ENCODE data around the gene SCYL2.

The SCYL2 gene

DNA sequence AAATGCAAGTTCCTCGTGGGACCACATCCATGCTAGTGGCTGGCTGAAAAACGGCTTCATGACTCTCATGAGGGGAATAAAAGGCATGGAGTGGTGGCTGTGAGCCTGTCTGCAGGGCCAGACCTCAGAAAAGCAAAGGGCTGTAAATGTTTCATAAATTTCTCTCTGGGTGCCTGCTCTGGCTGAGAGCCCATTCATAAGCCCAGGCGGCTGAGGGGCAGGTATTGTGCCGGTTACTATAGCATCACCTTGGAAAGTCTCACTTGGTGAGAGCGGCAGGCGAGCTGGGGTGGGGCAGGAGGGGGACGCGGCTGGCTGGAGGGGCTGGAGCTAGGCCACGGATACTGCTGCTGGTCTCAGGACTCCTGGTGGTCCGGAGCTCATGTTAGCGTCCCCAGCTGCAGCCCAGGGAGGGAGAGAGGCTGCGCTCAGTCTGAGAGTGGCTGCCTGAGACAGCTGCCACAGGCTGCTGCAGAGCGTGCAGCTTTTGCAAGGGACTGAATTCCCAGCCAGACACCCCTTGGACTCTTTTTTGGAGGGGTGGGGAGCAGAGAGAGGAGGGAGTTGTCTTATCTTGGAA lies 89.8 kb downstream of the SCYL2 start, which contains the start of gene SLC17A8:
SLC17A8 (plus strand) TSS at position 431 of the 580 bp plus-strand sequence. CDS start 318 bp downstream, outside the sequence.
- no peaks in the 10 kb centered on the region for H3K79me2 ChIP-seq (ENCODE audit: control insufficient read depth, low read length)
- no peak within 1 kb of the TSS for H3K4me3 ChIP-seq (ENCODE audit: low read length)
- H3K4me1 ChIP-seq (ENCODE audit: control insufficient read depth, low read length) = no peaks in the 10 kb centered on the region
- H4K20me1 ChIP-seq (ENCODE audit: control insufficient read depth, insufficient read depth, low read depth, low read length) = no peaks in the 10 kb centered on the region
- no peak within 1 kb of the TSS for H3K4me2 ChIP-seq (ENCODE audit: low read length)
- H3F3A ChIP-seq (ENCODE audit: control insufficient read depth, insufficient read depth) = no peaks in the 10 kb centered on the region
- H3K27me3 ChIP-seq (ENCODE audit: control insufficient read depth, low read length) = peaks cover 11% of the 10 kb centered on the region; the same call in 1 of the 2 replicates
- H3K9me3 ChIP-seq (ENCODE audit: control insufficient read depth, insufficient read depth, low read length) = no peaks in the 10 kb centered on the region
- H3K27ac ChIP-seq (ENCODE audit: low read depth, low read length) = no peak within 1 kb of the TSS
- H3K9me2 ChIP-seq (replicated peaks; ENCODE audit: control insufficient read depth, low read length) = no peaks in the 10 kb centered on the region
- no peaks in the 10 kb centered on the region for H3K36me3 ChIP-seq (ENCODE audit: control insufficient read depth, low read length)
- TF ChIP-seq EZH2phosphoT487 (IDR thresholded peaks at IDR 0.05; ENCODE audit: borderline replicate concordance, low read length) = no peak
- TF ChIP-seq, protein P1, sequence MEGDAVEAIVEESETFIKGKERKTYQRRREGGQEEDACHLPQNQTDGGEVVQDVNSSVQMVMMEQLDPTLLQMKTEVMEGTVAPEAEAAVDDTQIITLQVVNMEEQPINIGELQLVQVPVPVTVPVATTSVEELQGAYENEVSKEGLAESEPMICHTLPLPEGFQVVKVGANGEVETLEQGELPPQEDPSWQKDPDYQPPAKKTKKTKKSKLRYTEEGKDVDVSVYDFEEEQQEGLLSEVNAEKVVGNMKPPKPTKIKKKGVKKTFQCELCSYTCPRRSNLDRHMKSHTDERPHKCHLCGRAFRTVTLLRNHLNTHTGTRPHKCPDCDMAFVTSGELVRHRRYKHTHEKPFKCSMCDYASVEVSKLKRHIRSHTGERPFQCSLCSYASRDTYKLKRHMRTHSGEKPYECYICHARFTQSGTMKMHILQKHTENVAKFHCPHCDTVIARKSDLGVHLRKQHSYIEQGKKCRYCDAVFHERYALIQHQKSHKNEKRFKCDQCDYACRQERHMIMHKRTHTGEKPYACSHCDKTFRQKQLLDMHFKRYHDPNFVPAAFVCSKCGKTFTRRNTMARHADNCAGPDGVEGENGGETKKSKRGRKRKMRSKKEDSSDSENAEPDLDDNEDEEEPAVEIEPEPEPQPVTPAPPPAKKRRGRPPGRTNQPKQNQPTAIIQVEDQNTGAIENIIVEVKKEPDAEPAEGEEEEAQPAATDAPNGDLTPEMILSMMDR (IDR thresholded peaks at IDR 0.05; ENCODE audit: low read depth, low read length, poor library complexity, severe bottlenecking) = no peak

DNA sequence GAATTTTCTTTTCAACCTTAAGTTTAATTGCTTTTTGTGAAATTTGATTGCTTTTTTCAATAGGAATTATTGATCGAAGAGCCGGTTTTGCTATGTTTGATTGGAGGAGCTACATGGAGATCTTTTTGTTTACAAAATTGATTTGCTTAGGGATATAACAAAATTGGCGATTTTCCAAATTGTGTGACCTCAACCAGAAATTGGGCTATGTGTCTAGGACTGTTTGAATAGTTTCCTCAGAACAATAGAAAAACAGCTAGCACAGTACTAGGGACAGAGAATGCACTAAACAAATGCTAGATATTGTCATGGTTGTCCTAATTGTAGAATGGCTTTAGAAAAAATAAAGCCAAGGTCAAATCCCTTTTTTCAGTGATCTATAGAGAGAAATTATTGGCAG lies 92.3 kb downstream of the SCYL2 start:
- Histone ChIP-seq H3K4me1 (ENCODE audit: control insufficient read depth, low read length) (no peaks in the 10 kb centered on the region), H3K27me3 (ENCODE audit: control insufficient read depth, low read length) (peaks cover 11% of the 10 kb centered on the region; the same call in 1 of the 2 replicates), H3K9me3 (ENCODE audit: control insufficient read depth, insufficient read depth, low read length) (no peaks in the 10 kb centered on the region), H3K4me2 (ENCODE audit: low read length) (no peak overlapping the region), H3K36me3 (ENCODE audit: control insufficient read depth, low read length) (no peaks in the 10 kb centered on the region), H3K4me3 (ENCODE audit: low read length) (no peak overlapping the region), H3K79me2 (ENCODE audit: control insufficient read depth, low read length) (no peaks in the 10 kb centered on the region), H3F3A (ENCODE audit: control insufficient read depth, insufficient read depth) (no peaks in the 10 kb centered on the region), H3K27ac (ENCODE audit: low read depth, low read length) (no peak overlapping the region), H3K9me2 (replicated peaks; ENCODE audit: control insufficient read depth, low read length) (no peaks in the 10 kb centered on the region), H4K20me1 (ENCODE audit: control insufficient read depth, insufficient read depth, low read depth, low read length) (no peaks in the 10 kb centered on the region)
- TF ChIP-seq, protein P1 (IDR thresholded peaks at IDR 0.05; ENCODE audit: low read depth, low read length, poor library complexity, severe bottlenecking) = no peak
- TF ChIP-seq EZH2phosphoT487 (IDR thresholded peaks at IDR 0.05; ENCODE audit: borderline replicate concordance, low read length) = no peak

DNA sequence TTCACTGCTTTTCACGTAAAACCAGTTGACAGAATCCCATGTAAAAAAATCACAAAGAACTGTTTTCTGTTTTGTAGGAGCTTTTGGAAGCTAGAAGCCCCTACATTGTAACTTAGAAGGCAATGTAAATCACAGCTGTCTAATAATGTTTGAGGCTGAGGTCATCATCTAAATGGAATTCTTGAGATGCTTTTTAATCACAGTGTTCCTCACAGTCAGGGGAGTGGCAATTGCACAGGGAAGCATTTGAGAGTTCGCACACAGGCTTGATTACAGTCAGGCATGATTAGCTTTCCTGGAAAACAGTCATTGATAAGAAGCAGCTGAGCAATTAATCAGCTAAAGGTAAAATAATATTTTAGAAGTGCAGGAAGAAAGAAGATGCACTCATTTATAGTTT lies 92.8 kb downstream of the SCYL2 start:
- Histone ChIP-seq H3K27ac (ENCODE audit: low read depth, low read length) (no peak overlapping the region), H3K27me3 (ENCODE audit: control insufficient read depth, low read length) (peaks cover 11% of the 10 kb centered on the region; the same call in 1 of the 2 replicates), H3K4me1 (ENCODE audit: control insufficient read depth, low read length) (no peaks in the 10 kb centered on the region), H3F3A (ENCODE audit: control insufficient read depth, insufficient read depth) (no peaks in the 10 kb centered on the region), H4K20me1 (ENCODE audit: control insufficient read depth, insufficient read depth, low read depth, low read length) (no peaks in the 10 kb centered on the region), H3K9me2 (replicated peaks; ENCODE audit: control insufficient read depth, low read length) (no peaks in the 10 kb centered on the region), H3K4me3 (ENCODE audit: low read length) (no peak overlapping the region), H3K4me2 (ENCODE audit: low read length) (no peak overlapping the region), H3K9me3 (ENCODE audit: control insufficient read depth, insufficient read depth, low read length) (no peaks in the 10 kb centered on the region), H3K36me3 (ENCODE audit: control insufficient read depth, low read length) (no peaks in the 10 kb centered on the region), H3K79me2 (ENCODE audit: control insufficient read depth, low read length) (no peaks in the 10 kb centered on the region)
- TF ChIP-seq EZH2phosphoT487 (IDR thresholded peaks at IDR 0.05; ENCODE audit: borderline replicate concordance, low read length) = no peak
- TF ChIP-seq, protein P1 (IDR thresholded peaks at IDR 0.05; ENCODE audit: low read depth, low read length, poor library complexity, severe bottlenecking) = no peak

All from DOHH2 (cell line).